H54 (cell line): ENCODE measurements around the gene BRSK2.

ENCODE experiments used
- DNase-seq: peaks from one replicate; pipeline ENCODE4 v3.0.0; 2011; ENCODE audit warnings: low spot score, mixed read lengths; ENCODE audit not compliant: insufficient read length
- FAIRE-seq: peaks from 3 replicates; lab custom pipeline; 2011; peaks lifted over from hg19 to GRCh38; lab: Jason Lieb, UNC
- POLR2A ChIP-seq: IDR thresholded peaks from 2 replicates; pipeline ENCODE4 v1.6.1; 2011; ENCODE audit warnings: low read depth, mild to moderate bottlenecking, low read length

Gene BRSK2

DNA sequence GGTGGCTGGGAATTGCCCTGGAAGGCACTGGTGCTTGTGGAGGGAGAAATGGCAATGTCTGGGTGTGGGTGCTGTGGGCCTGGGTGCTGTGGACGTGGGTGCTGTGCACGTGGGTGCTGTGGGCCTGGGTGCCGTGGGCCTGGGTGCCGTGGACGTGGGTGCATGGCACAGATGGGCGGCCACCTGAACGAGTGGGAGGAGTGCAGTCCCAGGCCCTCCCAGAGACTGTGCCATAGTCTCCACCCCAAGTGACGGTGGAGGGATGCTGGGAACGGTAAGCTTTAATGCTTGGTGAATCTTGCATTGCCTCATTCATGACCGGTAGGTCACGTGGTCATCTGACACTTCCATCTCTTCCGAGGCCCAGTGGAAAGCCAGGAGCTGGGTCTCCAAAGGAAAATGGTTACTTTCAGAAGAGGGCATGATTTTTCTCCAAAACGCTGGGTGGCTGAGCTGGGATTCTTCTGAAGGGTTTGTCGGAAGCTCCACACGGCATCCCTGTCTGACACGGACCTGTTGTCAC is 28.8 kb upstream of the BRSK2 start:
- TF ChIP-seq POLR2A: no peak
- FAIRE-seq: no peak

GRCh38 chr11:1361882-1362281 is 27.9 kb upstream of the BRSK2 start:
- TF ChIP-seq POLR2A: no peak
- no peak for DNase-seq
- FAIRE-seq: no peak

More for the DNA sequence above, 28.8 kb upstream of the BRSK2 start:
- no peak for DNase-seq

DNA sequence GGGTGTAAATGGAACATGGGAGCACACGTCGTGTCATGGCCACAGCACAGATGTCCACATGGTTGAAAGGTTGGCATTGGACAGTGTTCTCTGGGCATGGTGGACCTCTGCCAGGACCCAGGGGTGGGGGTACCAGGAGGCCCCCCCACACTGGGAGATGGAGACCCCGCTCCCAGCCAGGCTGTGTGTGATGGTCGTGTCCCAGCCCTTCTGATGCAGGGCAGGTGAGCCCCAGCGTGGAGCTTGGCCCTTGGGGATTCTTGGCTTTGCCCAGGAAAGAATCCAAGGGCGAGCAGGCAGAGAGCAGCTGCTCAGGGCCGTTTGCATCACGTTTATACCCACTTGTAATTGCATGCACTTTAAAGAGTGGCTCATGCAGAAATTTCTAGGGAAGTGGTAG is 22.0 kb upstream of the BRSK2 start:
- no peak for DNase-seq
- FAIRE-seq: no peak
- no peak for TF ChIP-seq POLR2A

DNA sequence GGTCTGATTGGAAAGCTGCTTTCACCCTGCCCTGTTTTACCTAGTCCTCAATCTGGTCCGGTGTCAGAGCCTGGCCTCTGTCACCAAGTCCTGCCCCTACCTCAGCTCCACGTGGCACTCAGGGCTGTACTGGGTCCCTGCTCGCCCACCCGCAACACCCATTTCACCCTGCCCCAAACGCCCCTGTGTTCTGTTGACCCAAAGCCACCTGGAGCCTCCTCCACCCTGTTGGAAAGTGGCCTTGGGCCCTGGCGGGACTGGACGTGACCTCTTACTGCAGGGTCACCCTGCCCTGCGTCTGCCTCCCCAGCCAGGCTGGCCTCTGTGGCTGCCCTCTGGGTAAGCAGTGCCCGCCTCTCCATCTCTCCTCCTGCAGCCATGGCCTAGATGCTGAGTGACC is 21.5 kb upstream of the BRSK2 start:
- no peak for DNase-seq
- no peak for FAIRE-seq
- TF ChIP-seq POLR2A: no peak

GRCh38 chr11:1368966-1369365 is 20.8 kb upstream of the BRSK2 start:
- FAIRE-seq: no peak
- no peak for DNase-seq

DNA sequence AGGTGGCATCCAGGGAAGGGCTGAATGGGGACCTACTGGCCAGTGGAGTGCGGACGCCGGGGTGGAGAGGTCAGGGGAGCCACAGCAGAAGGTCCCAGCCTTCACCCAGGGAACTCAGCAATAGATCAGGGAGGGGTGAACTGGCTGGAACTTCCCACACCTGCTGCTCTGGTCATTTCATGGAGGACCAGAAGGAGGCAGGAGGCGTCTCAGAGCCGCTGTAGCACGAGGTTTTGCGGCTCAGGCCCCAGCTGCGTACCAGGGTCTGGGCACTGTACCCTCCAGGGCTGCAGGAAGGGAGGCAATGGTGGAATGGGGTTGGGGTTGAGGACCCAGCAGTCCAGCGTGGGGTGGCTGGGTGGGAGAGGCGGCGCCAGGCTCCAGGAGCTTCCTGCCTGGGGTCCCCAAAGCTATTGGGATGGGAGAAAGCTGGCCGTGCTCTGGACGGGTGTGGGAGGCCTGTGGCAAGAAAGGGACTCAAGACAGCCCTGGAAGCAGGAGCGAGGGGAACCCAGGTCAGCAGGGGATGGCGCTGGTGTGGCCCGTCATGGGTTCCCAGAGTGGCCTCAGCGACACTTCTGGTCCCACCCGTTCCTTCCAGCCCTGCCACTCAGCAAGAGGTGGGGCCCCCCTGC is 20.2 kb upstream of the BRSK2 start:
- no peak for TF ChIP-seq POLR2A
- DNase-seq: no peak
- no peak for FAIRE-seq

More at GRCh38 chr11:1368966-1369365, 20.8 kb upstream of the BRSK2 start:
- no peak for TF ChIP-seq POLR2A

DNA sequence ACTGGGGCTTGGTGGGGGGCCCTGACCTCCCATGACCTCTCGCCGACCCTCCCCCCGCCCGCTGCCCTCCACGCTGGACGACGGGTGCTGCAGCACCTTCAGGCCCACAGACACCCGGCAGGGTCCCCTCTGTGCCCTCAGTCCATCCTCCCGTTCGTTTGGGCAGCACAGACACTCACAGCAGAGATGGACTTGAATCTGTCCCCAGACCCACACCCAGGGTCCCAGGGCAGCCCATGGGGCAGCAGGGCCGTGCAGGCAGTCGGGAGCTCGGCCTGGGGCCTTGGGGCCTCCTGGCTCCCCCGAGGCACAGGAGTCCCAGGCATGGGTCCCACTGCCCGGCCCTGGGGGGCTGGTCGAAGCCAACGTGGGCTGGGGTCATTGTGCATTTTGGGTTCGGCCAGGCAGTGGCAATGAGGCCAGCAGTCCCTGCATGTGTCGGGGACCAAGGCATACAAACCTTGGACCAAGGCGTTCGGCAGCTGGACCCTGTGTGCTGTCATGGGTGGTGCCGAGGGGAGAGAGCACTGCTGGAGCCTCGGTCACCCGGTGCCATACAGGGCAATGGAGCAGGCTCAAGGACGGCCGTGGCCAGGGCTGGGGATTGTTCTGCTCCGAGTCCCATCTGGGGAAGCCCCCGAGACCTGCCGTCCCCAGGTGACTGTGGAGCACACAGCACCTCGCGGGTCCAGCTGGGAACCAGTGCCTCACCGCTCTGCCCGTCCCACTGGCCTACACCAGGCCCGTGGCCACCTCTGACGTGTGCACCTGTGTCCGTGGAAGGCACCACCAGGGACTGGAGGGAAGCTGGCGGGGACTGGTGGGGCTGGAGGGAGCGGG is 19.3 kb upstream of the BRSK2 start:
- TF ChIP-seq POLR2A: no peak
- DNase-seq: no peak
- FAIRE-seq: no peak

DNA sequence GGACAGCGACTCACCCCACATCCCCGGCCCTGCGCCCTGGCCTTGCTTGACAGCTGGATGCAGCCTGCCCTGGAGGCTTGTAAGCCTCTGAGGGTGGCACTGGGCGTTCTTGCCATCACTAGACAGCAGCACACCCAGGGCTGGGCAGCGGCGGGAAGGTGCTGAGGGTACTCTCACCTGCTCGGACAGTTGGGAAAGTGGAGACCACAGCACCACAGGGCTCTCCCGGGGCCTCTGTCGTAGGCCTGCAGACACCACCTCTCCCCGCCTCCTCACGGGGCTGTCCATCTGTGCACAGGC is 18.8 kb upstream of the BRSK2 start:
- FAIRE-seq: no peak

GRCh38 chr11:1371377-1371776 is 18.4 kb upstream of the BRSK2 start:
- FAIRE-seq: no peak
- no peak for DNase-seq
- no peak for TF ChIP-seq POLR2A

More for the DNA sequence above, 18.8 kb upstream of the BRSK2 start:
- DNase-seq: no peak
- TF ChIP-seq POLR2A: no peak

DNA sequence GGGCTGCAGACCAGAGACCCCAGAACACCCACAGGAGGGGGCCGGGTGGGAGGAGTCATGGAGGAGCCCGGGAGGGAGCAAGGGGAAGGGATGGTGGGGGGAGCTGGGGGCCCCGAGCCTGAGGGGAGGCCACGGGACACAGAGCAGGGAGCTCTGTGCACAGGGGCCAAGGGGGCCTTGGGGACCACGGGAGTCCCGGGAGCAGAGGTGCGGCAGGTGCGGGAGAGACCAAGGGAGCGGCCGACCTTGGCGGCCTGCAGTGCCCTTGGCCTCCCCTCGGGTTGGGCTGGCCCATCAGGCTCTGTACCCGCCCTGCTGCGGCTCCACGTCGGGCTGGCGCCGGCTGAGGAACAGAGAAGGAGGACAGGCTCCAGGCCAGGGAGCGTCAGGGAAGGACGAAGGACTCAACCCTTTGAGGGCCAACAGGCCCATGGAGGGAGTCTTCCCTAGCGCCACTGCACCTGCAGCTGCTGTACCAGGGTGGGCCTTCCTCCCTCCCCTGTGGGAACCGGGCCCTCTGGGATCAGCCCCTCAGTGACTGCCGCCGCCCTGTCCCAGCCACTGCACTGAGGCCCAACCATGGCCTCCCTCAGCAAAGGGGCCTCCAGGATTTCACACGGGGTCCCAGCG is 17.8 kb upstream of the BRSK2 start:
- DNase-seq (no peak), FAIRE-seq (no peak)
- TF ChIP-seq POLR2A: no peak

DNA sequence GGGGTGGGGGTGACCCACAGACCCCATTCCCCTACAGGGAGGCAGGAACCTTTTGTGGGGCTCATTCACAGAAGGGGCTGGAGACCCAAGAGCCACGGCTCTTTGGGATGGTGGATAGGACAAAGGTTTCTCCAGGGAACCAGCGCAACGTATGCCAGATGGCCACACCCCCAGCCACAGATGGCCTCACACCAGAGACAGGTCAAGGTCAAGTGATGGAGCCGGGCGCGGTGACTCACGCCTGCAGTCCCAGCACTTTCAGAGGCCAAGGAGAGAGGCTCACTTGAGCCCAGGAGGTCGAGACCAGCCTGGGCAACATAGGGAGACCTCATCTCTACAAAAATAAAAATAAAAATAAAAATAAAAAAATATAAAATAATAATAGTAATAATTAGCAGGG is 17.1 kb upstream of the BRSK2 start:
- no peak for DNase-seq
- no peak for TF ChIP-seq POLR2A
- FAIRE-seq: no peak

DNA sequence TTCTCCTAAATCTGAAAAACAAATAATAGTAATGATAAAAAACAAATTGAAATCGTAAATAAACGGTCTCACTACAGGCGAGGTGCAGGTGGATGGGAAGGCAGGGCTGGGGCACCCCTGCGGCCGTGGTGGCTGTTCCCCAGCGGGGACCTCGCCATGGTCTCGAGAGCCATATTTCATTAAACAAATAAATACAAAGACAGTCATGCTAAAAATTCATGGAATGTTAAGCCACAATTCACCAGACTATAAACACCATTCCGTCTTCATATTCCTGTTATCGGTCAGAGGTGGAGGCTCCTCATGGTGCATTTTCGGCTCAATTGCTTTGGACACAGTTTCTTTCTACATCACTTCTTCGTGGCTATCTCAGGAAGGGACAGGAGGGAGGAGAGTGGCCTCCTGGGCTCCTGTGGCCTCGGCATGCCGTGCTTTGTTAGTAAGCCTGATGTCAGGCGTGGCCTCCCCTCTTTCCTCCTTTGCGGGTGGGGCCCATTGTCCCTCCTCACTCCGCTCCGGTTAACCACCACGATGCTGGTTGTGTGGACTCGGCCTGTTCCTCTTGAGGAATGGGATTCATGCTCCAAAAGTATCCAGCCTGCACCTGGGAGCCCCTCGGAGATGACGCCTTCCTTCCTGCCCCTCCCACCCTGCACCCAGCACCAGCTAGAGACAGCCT is 16.1 kb upstream of the BRSK2 start:
- FAIRE-seq (no peak), DNase-seq (no peak)

GRCh38 chr11:1375161-1375954 is 14.4 kb upstream of the BRSK2 start:
- FAIRE-seq (no peak), DNase-seq (no peak)
- no peak for TF ChIP-seq POLR2A

More for the DNA sequence above, 16.1 kb upstream of the BRSK2 start:
- no peak for TF ChIP-seq POLR2A
